Vagina (tissue), 2 donors: ENCODE results near the gene PAQR7.

Experiments
- POLR2A ChIP-seq, 2 donors: fragments of 450-650 bp; IDR thresholded peaks; one replicate each; pipeline ENCODE4 v1.6.1; 2017; ENCODE audit warnings: antibody characterized with exemption in 2 of 2, mild to moderate bottlenecking in 2 of 2, moderate library complexity in 2 of 2
- TF ChIP-seq, protein P1 (sequence below), 3 experiments: fragments of 450-650 bp in 2 of 3; fragments of 200-600 bp in 1 of 3; sonication (generic) in 1 of 3; IDR thresholded peaks; one replicate each; pipeline ENCODE4 v1.5.1; 2017 to 2019; ENCODE audit warnings: antibody characterized with exemption in 3 of 3, mild to moderate bottlenecking in 2 of 3, moderate library complexity in 2 of 3

DNA sequence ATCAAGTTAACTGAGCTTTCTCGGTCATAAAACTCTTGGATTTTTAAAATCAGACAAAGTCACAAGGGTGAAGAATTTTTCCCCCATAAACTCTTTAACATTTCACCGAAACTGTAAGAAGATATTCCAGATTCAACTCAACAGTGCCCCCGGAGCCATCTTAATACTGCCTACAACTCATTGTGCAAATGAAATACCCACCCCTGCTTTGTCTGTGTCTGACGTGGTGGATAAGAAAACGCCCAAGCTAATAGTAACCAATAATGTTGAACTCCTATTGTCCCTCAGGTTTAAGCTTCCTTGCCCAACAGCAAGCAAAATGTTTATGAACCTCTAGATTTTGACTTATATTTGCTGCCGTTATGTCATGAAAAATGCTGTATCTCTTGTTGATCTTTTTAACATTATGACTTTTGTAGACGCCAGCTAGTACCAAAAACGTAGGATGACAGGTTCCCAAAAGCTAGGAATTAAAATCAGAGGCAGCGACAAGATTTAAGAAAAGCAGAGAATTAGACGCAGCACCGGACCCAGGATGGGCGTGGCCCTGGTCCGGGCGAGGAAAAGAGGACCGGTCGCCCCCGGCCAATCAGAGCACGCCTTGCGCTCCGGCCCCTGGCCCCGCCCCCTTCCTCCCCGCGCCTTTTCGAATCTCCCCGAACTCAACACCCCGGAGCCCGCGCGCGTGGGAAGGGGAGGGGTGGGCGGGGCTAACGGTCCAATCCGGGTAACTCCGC, 29.6 kb upstream of the PAQR7 start:
- no peak for TF ChIP-seq POLR2A (IDR thresholded peaks at IDR 0.05)
- TF ChIP-seq, protein P1, sequence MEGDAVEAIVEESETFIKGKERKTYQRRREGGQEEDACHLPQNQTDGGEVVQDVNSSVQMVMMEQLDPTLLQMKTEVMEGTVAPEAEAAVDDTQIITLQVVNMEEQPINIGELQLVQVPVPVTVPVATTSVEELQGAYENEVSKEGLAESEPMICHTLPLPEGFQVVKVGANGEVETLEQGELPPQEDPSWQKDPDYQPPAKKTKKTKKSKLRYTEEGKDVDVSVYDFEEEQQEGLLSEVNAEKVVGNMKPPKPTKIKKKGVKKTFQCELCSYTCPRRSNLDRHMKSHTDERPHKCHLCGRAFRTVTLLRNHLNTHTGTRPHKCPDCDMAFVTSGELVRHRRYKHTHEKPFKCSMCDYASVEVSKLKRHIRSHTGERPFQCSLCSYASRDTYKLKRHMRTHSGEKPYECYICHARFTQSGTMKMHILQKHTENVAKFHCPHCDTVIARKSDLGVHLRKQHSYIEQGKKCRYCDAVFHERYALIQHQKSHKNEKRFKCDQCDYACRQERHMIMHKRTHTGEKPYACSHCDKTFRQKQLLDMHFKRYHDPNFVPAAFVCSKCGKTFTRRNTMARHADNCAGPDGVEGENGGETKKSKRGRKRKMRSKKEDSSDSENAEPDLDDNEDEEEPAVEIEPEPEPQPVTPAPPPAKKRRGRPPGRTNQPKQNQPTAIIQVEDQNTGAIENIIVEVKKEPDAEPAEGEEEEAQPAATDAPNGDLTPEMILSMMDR (IDR thresholded peaks at IDR 0.05) = no peak
